ENCODE results near the gene FSCN2.

DNA sequence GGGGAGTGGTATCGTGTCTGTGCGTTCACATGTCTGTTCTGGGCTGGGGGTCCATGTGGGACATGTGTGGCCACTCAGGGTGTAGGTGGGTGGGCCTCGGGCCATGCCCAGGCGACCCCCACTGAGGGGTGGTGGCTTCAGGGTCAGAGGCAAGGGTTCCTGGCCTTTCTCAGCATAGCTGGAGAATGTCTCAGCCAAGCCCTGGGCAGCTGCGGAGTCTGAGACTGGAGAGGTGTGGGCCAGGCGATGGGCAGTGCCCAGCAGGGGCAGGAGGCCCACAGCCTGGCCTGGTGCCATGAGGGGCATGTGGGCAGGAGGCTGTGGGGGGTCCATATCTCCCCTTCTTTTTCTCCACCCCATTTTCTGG is 1.2 kb downstream of the FSCN2 start:
- TF ChIP-seq, protein P1, sequence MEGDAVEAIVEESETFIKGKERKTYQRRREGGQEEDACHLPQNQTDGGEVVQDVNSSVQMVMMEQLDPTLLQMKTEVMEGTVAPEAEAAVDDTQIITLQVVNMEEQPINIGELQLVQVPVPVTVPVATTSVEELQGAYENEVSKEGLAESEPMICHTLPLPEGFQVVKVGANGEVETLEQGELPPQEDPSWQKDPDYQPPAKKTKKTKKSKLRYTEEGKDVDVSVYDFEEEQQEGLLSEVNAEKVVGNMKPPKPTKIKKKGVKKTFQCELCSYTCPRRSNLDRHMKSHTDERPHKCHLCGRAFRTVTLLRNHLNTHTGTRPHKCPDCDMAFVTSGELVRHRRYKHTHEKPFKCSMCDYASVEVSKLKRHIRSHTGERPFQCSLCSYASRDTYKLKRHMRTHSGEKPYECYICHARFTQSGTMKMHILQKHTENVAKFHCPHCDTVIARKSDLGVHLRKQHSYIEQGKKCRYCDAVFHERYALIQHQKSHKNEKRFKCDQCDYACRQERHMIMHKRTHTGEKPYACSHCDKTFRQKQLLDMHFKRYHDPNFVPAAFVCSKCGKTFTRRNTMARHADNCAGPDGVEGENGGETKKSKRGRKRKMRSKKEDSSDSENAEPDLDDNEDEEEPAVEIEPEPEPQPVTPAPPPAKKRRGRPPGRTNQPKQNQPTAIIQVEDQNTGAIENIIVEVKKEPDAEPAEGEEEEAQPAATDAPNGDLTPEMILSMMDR (IDR thresholded peaks at IDR 0.05) = no peak
- TF ChIP-seq POLR2A (IDR thresholded peaks at IDR 0.05) = no peak
